ENCODE measurements around the gene ULK1.
A peak's percentile ranks its signal among the peaks of the same experiment; 100 is the strongest.

The ULK1 gene

GRCh38 chr12:131848753-131849152, 45.7 kb upstream of the ULK1 start:
- H3K27ac ChIP-seq (ENCODE audit: extremely low read depth, low read depth, low read length): no peak overlapping the region
- no peaks in the 10 kb centered on the region for H3K9me3 ChIP-seq (ENCODE audit: control insufficient read depth, insufficient read depth, low read depth, low read length)
- no peaks in the 10 kb centered on the region for H3K4me1 ChIP-seq (ENCODE audit: control insufficient read depth, insufficient read depth, low read length)
- H3K36me3 ChIP-seq (ENCODE audit: control insufficient read depth in 2 of 2, insufficient read depth in 1 of 2, low read length in 2 of 2): peaks cover 0 to 3% of the 10 kb centered on the region in 2 experiments; a peak in 1 of 3 replicates
- H3K4me3 ChIP-seq (ENCODE audit: low read depth, low read length): no peak overlapping the region
- TF ChIP-seq ZNF184 (tag by site-specific recombination; IDR thresholded peaks at IDR 0.05): no peak
- no peak for TF ChIP-seq HOXC10 (CRISPR knock-in tag; IDR thresholded peaks at IDR 0.05)
- TF ChIP-seq ZNF391 (tag by site-specific recombination; IDR thresholded peaks at IDR 0.05; ENCODE audit: borderline replicate concordance, low read depth): no peak
- ChIA-PET CTCF (no interaction called here), POLR2A (no interaction called here)

GRCh38 chr12:131849700-131850553, 44.5 kb upstream of the ULK1 start:
- Histone ChIP-seq H3K4me3 (ENCODE audit: low read depth, low read length) (no peak overlapping the region), H3K36me3 (ENCODE audit: control insufficient read depth in 2 of 2, insufficient read depth in 1 of 2, low read length in 2 of 2) (peaks cover 0 to 3% of the 10 kb centered on the region in 2 experiments; a peak in 1 of 3 replicates), H3K27ac (ENCODE audit: extremely low read depth, low read depth, low read length) (no peak overlapping the region), H3K4me1 (ENCODE audit: control insufficient read depth, insufficient read depth, low read length) (no peaks in the 10 kb centered on the region), H3K9me3 (ENCODE audit: control insufficient read depth, insufficient read depth, low read depth, low read length) (no peaks in the 10 kb centered on the region)
- TF ChIP-seq KLF8 (tag by site-specific recombination; IDR thresholded peaks at IDR 0.05) (no peak), ZNF623 (tag by site-specific recombination; IDR thresholded peaks at IDR 0.05) (peak; percentile 88), ZNF830 (tag by site-specific recombination; IDR thresholded peaks at IDR 0.05; ENCODE audit: low read depth) (no peak), ZNF16 (tag by site-specific recombination; IDR thresholded peaks at IDR 0.05; ENCODE audit: low read depth) (no peak), ZNF610 (tag by site-specific recombination; IDR thresholded peaks at IDR 0.05; ENCODE audit: borderline replicate concordance) (no peak)
- ChIA-PET POLR2A (no interaction called here), CTCF (no interaction called here)

- ChIA-PET CTCF (interaction anchor here (0.6 to 0.9 kb wide), 3 partner anchors 62 to 98 kb away, joined by 3 to 5 read pairs (median 3); no protein-coding TSS in a partner anchor), POLR2A (no interaction called here)
- Histone ChIP-seq H3K9me3 (ENCODE audit: control insufficient read depth, insufficient read depth, low read depth, low read length) (no peaks in the 10 kb centered on the region), H3K4me3 (ENCODE audit: low read depth, low read length) (no peak overlapping the region), H3K27ac (ENCODE audit: extremely low read depth, low read depth, low read length) (no peak overlapping the region), H3K4me1 (ENCODE audit: control insufficient read depth, insufficient read depth, low read length) (no peaks in the 10 kb centered on the region), H3K36me3 (ENCODE audit: control insufficient read depth in 2 of 2, insufficient read depth in 1 of 2, low read length in 2 of 2) (no peaks in the 10 kb centered on the region)
- TF ChIP-seq ZNF600 (tag by site-specific recombination; IDR thresholded peaks at IDR 0.05) (peak; percentile 36; the same call in 1 of the 2 replicates), CTCF (tag by site-specific recombination; IDR thresholded peaks at IDR 0.05) (peak; percentile 78), HIC1 (tag by site-specific recombination; IDR thresholded peaks at IDR 0.05) (0 out of 2 replicates have a peak, but pooled peaks have one; percentile 12), ZNF16 (tag by site-specific recombination; IDR thresholded peaks at IDR 0.05; ENCODE audit: low read depth) (no peak), ZNF214 (tag by site-specific recombination; IDR thresholded peaks at IDR 0.05; ENCODE audit: borderline replicate concordance) (no peak)
These were observed 43.4 kb upstream of the ULK1 start for GRCh38 chr12:131850856-131851559.
